PC-9 (cell line): Measurements from ENCODE around the gene ALK. TPM values are rescaled to one million over a fixed set of nuclear protein-coding genes. Genes with fewer than 3 reads are reported as not detected.

Experiments
- BruUV-seq: library from RNA; stranded (reverse); fragments of 400-500 nt; replicated peaks from 2 replicates; lab custom pipeline; 2021; lab: Mats Ljungman, UMichigan
- CTCF ChIA-PET: fragments of 300-600 bp; sonication (Branson Sonifier 250); formaldehyde crosslinking; loops from one replicate; lab custom pipeline; 2022; ENCODE audit warnings: antibody characterized with exemption; lab: Charles Lee
- POLR2A ChIA-PET: fragments of 300-600 bp; sonication (Branson Sonifier 250); formaldehyde crosslinking; loops from one replicate; lab custom pipeline; 2022; ENCODE audit warnings: antibody characterized with exemption; ENCODE audit not compliant: unreplicated experiment; lab: Charles Lee
- DNase-seq, 2 experiments: peaks; one replicate each; pipeline versions ENCODE4 v3.0.0 to v3.0.0-alpha.2; 2015 to 2022; ENCODE audit warnings: mixed read lengths in 1 of 2
- H2AFZ ChIP-seq: fragments of 200-600 bp; sonication (generic); 2 replicates; pipeline ENCODE4 v1.8.1; 2017; ENCODE audit warnings: antibody characterized with exemption
- H3F3A ChIP-seq: fragments of 200-600 bp; sonication (generic); 2 replicates; pipeline ENCODE4 v1.8.1; 2017; ENCODE audit warnings: antibody characterized with exemption, mild to moderate bottlenecking, low read depth; ENCODE audit not compliant: insufficient read depth
- H3K27ac ChIP-seq: fragments of 200-600 bp; sonication (generic); 2 replicates; pipeline ENCODE4 v1.6.1; 2016; ENCODE audit warnings: mixed run types
- H3K27me3 ChIP-seq: fragments of 200-600 bp; sonication (generic); 2 replicates; pipeline ENCODE4 v1.6.1; 2016; ENCODE audit warnings: low read depth, mixed run types; ENCODE audit not compliant: insufficient read depth
- H3K36me3 ChIP-seq: fragments of 200-600 bp; sonication (generic); 2 replicates; pipeline ENCODE4 v1.6.1; 2016; ENCODE audit warnings: low read depth, mixed run types
- H3K4me1 ChIP-seq: fragments of 200-600 bp; sonication (generic); replicated peaks from 2 replicates; pipeline ENCODE4 v1.6.1; 2016; ENCODE audit warnings: mixed run types; ENCODE audit not compliant: insufficient read depth
- H3K4me2 ChIP-seq: fragments of 200-600 bp; sonication (generic); 2 replicates; pipeline ENCODE4 v1.6.1; 2017; ENCODE audit warnings: mixed run types
- H3K4me3 ChIP-seq: fragments of 200-600 bp; sonication (generic); 2 replicates; pipeline ENCODE4 v1.6.1; 2016; ENCODE audit warnings: mixed run types
- H3K79me2 ChIP-seq: fragments of 200-600 bp; sonication (generic); 2 replicates; pipeline ENCODE4 v1.6.1; 2017; ENCODE audit warnings: low read depth, mixed run types
- H3K9me2 ChIP-seq: fragments of 200-600 bp; sonication (generic); 2 replicates; pipeline ENCODE4 v1.8.1; 2017; ENCODE audit warnings: mild to moderate bottlenecking; ENCODE audit not compliant: insufficient read depth
- H3K9me3 ChIP-seq: fragments of 200-600 bp; sonication (generic); 2 replicates; pipeline ENCODE4 v1.8.1; 2016; ENCODE audit warnings: low read depth; ENCODE audit not compliant: insufficient read depth
- H4K20me1 ChIP-seq: fragments of 200-600 bp; sonication (generic); 2 replicates; pipeline ENCODE4 v1.8.1; 2017; ENCODE audit not compliant: insufficient read depth
- EZH2 ChIP-seq: fragments of 200-600 bp; sonication (generic); IDR thresholded peaks from 2 replicates; pipeline ENCODE4 v1.8.0; 2017; ENCODE audit warnings: antibody characterized with exemption, low read depth
- intact Hi-C: fragments of 100-400 bp; cut with micrococcal nuclease; formaldehyde crosslinking; loops from one replicate; pipeline ENCODE4 v1.10.0; 2022; ENCODE audit not compliant: unreplicated experiment
- total RNA-seq: library from RNA; stranded (reverse); gene quantifications from 2 replicates; pipeline ENCODE4 v1.2.3, GENCODE V29; 2021
- TF ChIP-seq, protein P1 (sequence below): fragments of 200-600 bp; sonication (generic); conservative IDR thresholded peaks from 2 replicates; pipeline ENCODE4 v1.6.1; 2017; ENCODE audit warnings: mixed run types, antibody characterized with exemption, mild to moderate bottlenecking, moderate library complexity

Gene ALK
- total RNA-seq, 1 experiment from 2014 or later: not detected

DNA sequence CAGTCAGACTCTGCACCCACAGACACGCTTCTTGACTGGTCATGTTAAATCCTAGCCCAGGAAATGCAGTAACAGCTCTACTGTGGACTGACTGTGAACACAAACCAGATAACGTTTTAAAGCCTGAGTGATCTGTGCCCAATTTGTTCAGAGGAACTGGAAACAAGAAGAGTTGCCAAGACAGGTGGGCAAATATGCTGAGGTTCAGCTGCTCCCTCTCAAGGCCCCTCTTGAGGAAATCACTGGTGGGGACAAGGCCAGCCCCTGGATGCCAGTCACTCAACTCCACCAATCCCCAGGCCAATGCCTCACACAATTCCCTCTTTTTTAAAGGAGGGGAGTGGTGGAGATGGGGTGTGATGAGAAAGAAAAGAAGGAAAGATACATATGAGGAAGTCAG lies 261.2 kb downstream of the ALK start:
- BruUV-seq: no TSS peak
- Histone ChIP-seq H3K9me2 (no peaks in the 10 kb centered on the region), H3K9me3 (no peaks in the 10 kb centered on the region), H3K27ac (no peak overlapping the region), H3K4me1 (no peaks in the 10 kb centered on the region), H4K20me1 (no peaks in the 10 kb centered on the region), H3K79me2 (no peaks in the 10 kb centered on the region), H2AFZ (no peak overlapping the region), H3K36me3 (no peaks in the 10 kb centered on the region), H3K4me3 (no peak overlapping the region), H3K27me3 (peaks cover 28% of the 10 kb centered on the region), H3K4me2 (no peak overlapping the region), H3F3A (no peaks in the 10 kb centered on the region)
- DNase-seq: no peak
- ChIA-PET POLR2A (no interaction called here), CTCF (no interaction called here)
- intact Hi-C loops: no loop called here
- no peak for TF ChIP-seq EZH2
- TF ChIP-seq, protein P1, sequence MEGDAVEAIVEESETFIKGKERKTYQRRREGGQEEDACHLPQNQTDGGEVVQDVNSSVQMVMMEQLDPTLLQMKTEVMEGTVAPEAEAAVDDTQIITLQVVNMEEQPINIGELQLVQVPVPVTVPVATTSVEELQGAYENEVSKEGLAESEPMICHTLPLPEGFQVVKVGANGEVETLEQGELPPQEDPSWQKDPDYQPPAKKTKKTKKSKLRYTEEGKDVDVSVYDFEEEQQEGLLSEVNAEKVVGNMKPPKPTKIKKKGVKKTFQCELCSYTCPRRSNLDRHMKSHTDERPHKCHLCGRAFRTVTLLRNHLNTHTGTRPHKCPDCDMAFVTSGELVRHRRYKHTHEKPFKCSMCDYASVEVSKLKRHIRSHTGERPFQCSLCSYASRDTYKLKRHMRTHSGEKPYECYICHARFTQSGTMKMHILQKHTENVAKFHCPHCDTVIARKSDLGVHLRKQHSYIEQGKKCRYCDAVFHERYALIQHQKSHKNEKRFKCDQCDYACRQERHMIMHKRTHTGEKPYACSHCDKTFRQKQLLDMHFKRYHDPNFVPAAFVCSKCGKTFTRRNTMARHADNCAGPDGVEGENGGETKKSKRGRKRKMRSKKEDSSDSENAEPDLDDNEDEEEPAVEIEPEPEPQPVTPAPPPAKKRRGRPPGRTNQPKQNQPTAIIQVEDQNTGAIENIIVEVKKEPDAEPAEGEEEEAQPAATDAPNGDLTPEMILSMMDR: no peak

DNA sequence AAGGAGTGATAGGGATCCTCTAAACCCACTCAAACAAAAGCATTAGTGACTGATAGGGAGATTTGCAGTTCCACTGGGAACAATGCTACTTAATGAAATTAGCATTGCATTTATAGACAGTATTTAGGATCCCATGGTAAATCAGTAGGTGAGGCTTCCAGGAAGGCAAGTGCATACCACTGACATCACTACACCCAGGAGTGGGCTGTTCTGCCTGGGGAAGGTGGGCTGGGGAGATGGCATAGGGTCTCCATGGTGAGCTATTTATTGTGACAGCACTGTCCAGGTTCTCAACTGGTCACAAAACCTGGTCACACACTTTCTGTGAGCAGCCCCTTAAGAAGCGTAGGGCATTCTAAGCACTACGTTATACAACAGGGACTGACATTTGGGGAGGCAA lies 262.2 kb downstream of the ALK start:
- BruUV-seq: no TSS peak
- Histone ChIP-seq H3F3A (no peaks in the 10 kb centered on the region), H3K4me3 (no peak overlapping the region), H3K36me3 (no peaks in the 10 kb centered on the region), H2AFZ (no peak overlapping the region), H3K4me2 (no peak overlapping the region), H3K9me3 (no peaks in the 10 kb centered on the region), H3K9me2 (no peaks in the 10 kb centered on the region), H3K27ac (no peak overlapping the region), H3K27me3 (peaks cover 28% of the 10 kb centered on the region), H3K79me2 (no peaks in the 10 kb centered on the region), H3K4me1 (no peaks in the 10 kb centered on the region), H4K20me1 (no peaks in the 10 kb centered on the region)
- intact Hi-C loops: no loop called here
- no peak for DNase-seq
- TF ChIP-seq EZH2: no peak
- ChIA-PET POLR2A (no interaction called here), CTCF (no interaction called here)

- H3K9me2 ChIP-seq: 0 out of 2 replicates have a peak, but pooled peaks cover 4% of the 10 kb centered on the region
- no peak overlapping the region for H3K4me2 ChIP-seq
- no peaks in the 10 kb centered on the region for H3K4me1 ChIP-seq
- H3F3A ChIP-seq: no peaks in the 10 kb centered on the region
- TF ChIP-seq, protein P1: no peak
- no peak for TF ChIP-seq EZH2
- ChIA-PET POLR2A (no interaction called here), CTCF (no interaction called here)
- H2AFZ ChIP-seq: no peak overlapping the region
- DNase-seq: no peak
- no peak overlapping the region for H3K27ac ChIP-seq
- BruUV-seq: no TSS peak
- H3K4me3 ChIP-seq: no peak overlapping the region
- H3K27me3 ChIP-seq: peaks cover 25% of the 10 kb centered on the region
- H3K9me3 ChIP-seq: no peaks in the 10 kb centered on the region
- no peaks in the 10 kb centered on the region for H3K79me2 ChIP-seq
- no peaks in the 10 kb centered on the region for H3K36me3 ChIP-seq
- intact Hi-C loops: no loop called here
- no peaks in the 10 kb centered on the region for H4K20me1 ChIP-seq
Measured at GRCh38 chr2:29657674-29658073, 263.7 kb downstream of the ALK start.
